ENCODE results near the gene CFL2. TPM values are rescaled to one million over a fixed set of nuclear protein-coding genes. Genes with fewer than 3 reads are reported as not detected.

Gene CFL2
- polyA plus RNA-seq, 3 donors: 2.0 to 3.8 (median 3.5) TPM

GRCh38 chr14:34710744-34711143 lies 3.6 kb downstream of the CFL2 start:
- no CpG with 5 or more reads among the region's 2 CpGs for WGBS (ENCODE audit: insufficient coverage)
- no peaks in the 10 kb centered on the region for H3K9me3 Mint-ChIP-seq
- Histone ChIP-seq H3K4me2 (replicated peaks; ENCODE audit: extremely low read depth, low read length, poor library complexity, severe bottlenecking) (no peak overlapping the region), H3K79me2 (ENCODE audit: insufficient read depth, low read length) (no peaks in the 10 kb centered on the region), H2AFZ (ENCODE audit: insufficient read depth, low read depth, low read length, poor library complexity, severe bottlenecking) (no peak overlapping the region), H3K27ac (ENCODE audit: low read depth in 1 of 2, low read length in 2 of 2) (no peak overlapping the region), H3K4me3 (replicated peaks in 1 of 3; ENCODE audit: low read depth in 2 of 3, low read length in 3 of 3) (no peak overlapping the region), H3K27me3 (ENCODE audit: control insufficient read depth in 2 of 2, insufficient read depth in 2 of 2, low read length in 2 of 2) (peaks cover 0 to 3% of the 10 kb centered on the region in 2 donors), H3K9me3 (replicated peaks in 1 of 2; ENCODE audit: control insufficient read depth in 1 of 2, insufficient read depth in 1 of 2, low read length in 2 of 2) (no peaks in the 10 kb centered on the region), H3K36me3 (replicated peaks in 1 of 2; ENCODE audit: control insufficient read depth in 1 of 2, insufficient read depth in 2 of 2, low read length in 2 of 2) (peaks cover 0 to 4% of the 10 kb centered on the region in 2 donors), H3K9ac (ENCODE audit: insufficient read depth, low read length, poor library complexity, severe bottlenecking) (no peak overlapping the region), H4K20me1 (ENCODE audit: insufficient read depth, low read length) (no peaks in the 10 kb centered on the region), H3K4me1 (ENCODE audit: control insufficient read depth in 1 of 2, insufficient read depth in 2 of 2, low read length in 2 of 2) (peaks cover 11 to 18% of the 10 kb centered on the region in 2 donors)
- peaks cover 4 to 5% (median 4%) of the 10 kb centered on the region in 3 donors for H3K27me3 Mint-ChIP-seq (ENCODE audit: low read depth in 3 of 3)
- H3K4me3 Mint-ChIP-seq: no peak overlapping the region
- no peaks in the 10 kb centered on the region for H3K36me3 Mint-ChIP-seq
- no peak for DNase-seq
- no peak for TF ChIP-seq CTCF (IDR thresholded peaks at IDR 0.05)
- intact Hi-C loops (cut with micrococcal nuclease): no loop called here
- H3K4me1 Mint-ChIP-seq: peaks cover 19% of the 10 kb centered on the region
- H3K27ac Mint-ChIP-seq: no peak overlapping the region

- H3K4me3 Mint-ChIP-seq: no peak overlapping the region
- H3K9me3 ChIP-seq (replicated peaks in 1 of 2; ENCODE audit: control insufficient read depth in 1 of 2, insufficient read depth in 1 of 2, low read length in 2 of 2): no peaks in the 10 kb centered on the region
- no peak overlapping the region for H3K9ac ChIP-seq (ENCODE audit: insufficient read depth, low read length, poor library complexity, severe bottlenecking)
- WGBS (ENCODE audit: insufficient coverage): no CpG with 5 or more reads among the region's 1 CpG
- no peak overlapping the region for H3K4me2 ChIP-seq (replicated peaks; ENCODE audit: extremely low read depth, low read length, poor library complexity, severe bottlenecking)
- peaks cover 12% of the 10 kb centered on the region for H3K4me1 Mint-ChIP-seq
- H3K9me3 Mint-ChIP-seq: no peaks in the 10 kb centered on the region
- no peaks in the 10 kb centered on the region for H3K36me3 Mint-ChIP-seq
- no peak overlapping the region for H3K27ac Mint-ChIP-seq
- no peak overlapping the region for H3K4me3 ChIP-seq (replicated peaks in 1 of 3; ENCODE audit: low read depth in 2 of 3, low read length in 3 of 3)
- DNase-seq: no peak
- TF ChIP-seq CTCF (IDR thresholded peaks at IDR 0.05): no peak
- H2AFZ ChIP-seq (ENCODE audit: insufficient read depth, low read depth, low read length, poor library complexity, severe bottlenecking): no peak overlapping the region
- peaks cover 7 to 13% of the 10 kb centered on the region in 2 donors for H3K4me1 ChIP-seq (ENCODE audit: control insufficient read depth in 1 of 2, insufficient read depth in 2 of 2, low read length in 2 of 2)
- peaks cover 0 to 4% of the 10 kb centered on the region in 2 donors for H3K36me3 ChIP-seq (replicated peaks in 1 of 2; ENCODE audit: control insufficient read depth in 1 of 2, insufficient read depth in 2 of 2, low read length in 2 of 2)
- no peaks in the 10 kb centered on the region for H3K27me3 Mint-ChIP-seq (ENCODE audit: low read depth in 3 of 3)
- no peaks in the 10 kb centered on the region for H3K79me2 ChIP-seq (ENCODE audit: insufficient read depth, low read length)
- H3K27me3 ChIP-seq (ENCODE audit: control insufficient read depth in 2 of 2, insufficient read depth in 2 of 2, low read length in 2 of 2): no peaks in the 10 kb centered on the region
- no peaks in the 10 kb centered on the region for H4K20me1 ChIP-seq (ENCODE audit: insufficient read depth, low read length)
- intact Hi-C loops (cut with micrococcal nuclease): no loop called here
- no peak overlapping the region for H3K27ac ChIP-seq (ENCODE audit: low read depth in 1 of 2, low read length in 2 of 2)
Measured at GRCh38 chr14:34710006-34710405, 4.4 kb downstream of the CFL2 start.
